HG02759 (cell line): Measurements from ENCODE around the gene PDSS2.

Experiments
- ATAC-seq: cut with Tn5 transposase; IDR thresholded peaks from one replicate; pipeline ENCODE4 v1.9.1; 2021; ENCODE audit warnings: mild to moderate bottlenecking, moderate library complexity; ENCODE audit not compliant: unreplicated experiment

Gene PDSS2

DNA sequence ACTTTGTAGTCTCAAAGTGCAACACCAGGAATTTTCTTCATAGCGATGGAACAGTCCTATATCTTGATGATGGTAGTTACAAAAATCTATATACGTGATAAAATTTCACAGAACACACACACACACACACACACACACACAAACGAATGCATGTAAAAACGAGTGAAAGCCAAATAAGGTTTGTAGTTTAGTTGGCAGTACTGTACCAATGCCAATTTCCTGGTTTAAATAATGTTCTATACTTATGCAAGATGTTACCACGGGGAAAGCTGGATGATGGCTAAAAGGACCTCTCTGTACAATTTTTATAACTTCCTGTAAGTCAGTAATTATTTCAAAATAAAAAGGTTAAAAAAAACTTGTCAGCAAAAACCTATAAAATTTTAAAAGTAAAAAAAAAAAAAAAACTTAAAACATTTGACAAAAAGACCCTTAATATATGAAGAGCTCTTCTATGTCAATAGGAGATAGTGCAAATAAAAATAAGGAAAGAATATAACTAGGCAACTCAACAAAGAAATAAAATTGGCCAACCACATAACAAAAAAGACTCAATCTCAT lies 37.6 kb downstream of the PDSS2 start:
- ATAC-seq: no peak

DNA sequence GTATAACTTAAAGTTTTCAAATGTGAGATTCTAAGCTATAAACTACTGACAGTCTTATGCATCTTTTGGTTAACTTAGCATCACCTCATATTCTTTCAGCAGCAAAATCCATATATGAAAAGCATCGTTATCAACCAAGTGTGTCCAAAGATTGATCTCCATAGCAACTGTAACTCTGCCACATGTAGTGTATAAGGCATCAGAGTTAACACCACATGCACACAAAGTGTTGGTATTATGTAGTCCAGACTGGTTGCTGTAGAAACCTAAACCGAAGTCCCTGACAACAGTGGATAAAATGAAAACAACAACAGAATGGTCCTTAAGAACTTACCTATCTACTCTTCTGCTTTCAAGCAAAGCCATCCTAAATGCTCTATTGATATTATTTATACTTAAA lies 39.6 kb downstream of the PDSS2 start:
- ATAC-seq: no peak

DNA sequence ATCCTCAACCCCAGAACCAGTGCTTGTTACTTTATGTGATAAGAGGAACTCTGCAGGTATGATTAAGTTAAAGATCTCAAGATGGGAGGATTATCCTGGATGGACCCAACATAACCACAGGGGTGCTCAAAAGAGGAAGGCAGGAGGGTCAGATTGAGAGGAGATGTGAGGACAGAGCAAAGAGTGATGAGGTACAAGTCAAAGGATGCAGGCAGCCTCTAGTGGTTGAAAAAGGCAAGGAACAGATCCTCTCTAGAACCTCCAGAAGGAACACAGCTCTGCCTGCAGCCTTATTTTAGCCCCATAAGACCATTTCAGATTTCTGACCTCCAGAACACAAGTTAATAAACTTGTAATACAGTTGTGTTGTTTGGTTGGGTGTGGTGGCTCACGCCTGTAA lies 41.2 kb downstream of the PDSS2 start:
- ATAC-seq: no peak

DNA sequence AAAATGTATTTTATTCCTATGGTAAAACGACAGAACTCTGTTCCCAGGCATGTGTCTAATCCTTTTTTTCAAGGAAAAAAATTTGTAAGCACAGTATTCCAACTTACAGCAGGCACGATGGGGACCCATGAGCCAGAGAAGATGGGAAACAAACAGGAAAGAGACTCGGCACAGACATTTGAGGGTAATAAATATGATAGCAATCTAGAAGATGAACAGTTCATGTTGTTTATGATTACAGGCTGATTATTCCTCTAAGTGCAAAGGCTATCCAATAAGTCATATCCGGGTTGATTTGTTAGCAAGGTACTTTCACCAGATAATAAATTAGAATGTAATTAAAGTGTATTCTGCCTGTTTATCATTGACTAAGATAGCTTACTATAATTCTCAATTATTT lies 43.2 kb downstream of the PDSS2 start:
- ATAC-seq: no peak

DNA sequence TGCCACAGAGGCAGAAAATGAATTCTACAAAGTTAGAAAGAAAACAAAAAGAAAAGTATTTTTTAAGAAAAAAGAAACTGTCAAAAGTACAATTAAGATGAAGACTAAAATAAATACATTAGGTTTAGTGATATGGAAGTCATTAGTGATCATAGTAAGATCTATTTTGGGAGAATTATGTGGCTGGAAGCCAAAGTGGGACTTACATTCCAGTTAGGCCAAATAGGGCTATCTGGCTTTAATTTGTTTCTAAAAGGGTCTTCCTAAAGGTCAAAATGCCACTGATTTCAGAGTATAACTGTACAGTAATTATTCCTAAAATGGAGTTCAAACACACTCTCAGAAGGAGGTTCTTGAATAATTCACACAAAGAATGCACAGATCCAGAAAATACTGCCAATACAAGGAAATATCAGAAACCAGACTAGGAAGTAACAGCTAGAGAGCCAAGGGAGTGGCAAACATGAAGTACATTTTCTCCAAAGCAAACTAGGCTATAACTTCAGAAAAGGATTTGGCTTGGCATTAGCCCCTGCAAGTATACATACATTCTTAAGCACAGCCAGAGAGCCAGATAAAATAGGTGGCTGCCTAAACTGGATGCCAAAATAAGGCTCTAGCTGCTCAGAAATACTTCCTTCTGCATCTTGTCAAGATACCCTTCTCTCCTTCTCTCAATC lies 45.3 kb downstream of the PDSS2 start:
- ATAC-seq: no peak

DNA sequence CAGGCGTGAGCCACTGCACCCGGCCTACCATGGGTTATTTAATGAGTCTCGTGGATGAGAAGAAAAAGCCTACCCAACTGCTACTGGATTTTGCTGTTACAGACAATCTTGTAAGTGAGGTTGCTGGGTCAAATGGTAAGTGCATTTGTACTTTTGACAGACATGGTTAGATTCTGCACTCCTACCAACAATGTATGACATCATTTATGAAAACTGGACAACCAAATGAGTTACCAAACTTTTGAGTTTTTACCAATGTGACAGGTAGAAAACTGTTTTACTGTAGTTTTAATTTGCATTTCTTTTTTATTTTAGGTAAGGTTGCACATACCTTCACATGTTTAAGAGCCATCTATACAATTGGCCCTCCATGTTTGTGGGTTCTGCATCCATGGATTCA lies 48.2 kb downstream of the PDSS2 start:
- ATAC-seq: no peak

DNA sequence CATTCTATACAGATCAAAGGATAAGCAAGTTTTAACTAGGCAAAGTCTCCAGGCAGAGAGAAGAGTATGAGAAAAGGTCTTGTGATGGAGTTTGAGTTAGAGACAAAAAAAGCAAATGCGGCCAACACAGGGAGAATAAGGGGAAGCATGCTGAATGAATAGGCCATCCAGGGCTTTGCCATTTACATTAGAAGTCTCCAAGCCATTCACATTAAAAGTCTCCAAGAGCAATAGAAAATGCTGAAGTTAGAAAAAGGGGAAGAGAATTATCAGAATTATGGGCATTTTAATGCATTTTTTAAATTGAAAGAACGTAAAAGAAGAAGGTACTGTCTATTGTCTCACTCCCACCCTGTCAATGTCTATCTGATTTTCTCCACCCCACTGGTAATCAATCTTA lies 49.4 kb downstream of the PDSS2 start:
- ATAC-seq: no peak

DNA sequence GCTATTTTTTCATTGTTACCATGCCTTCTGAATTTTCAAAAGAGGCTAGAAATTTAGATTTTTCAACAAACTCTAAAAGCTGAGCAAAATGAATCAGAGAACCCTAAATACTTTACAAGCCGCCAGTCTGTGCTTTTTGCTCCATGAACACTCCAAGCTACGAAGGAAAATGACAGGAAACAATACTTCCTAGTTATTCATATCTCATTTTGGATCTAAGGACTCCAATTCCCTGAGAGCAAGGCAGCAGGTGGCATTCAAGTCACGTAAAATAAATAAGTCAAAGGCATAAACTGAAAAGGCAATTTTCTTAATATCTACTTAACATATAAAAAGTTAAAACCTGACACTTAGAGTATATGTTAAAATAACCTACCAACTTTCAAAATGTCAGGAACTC lies 50.6 kb downstream of the PDSS2 start:
- ATAC-seq: no peak

DNA sequence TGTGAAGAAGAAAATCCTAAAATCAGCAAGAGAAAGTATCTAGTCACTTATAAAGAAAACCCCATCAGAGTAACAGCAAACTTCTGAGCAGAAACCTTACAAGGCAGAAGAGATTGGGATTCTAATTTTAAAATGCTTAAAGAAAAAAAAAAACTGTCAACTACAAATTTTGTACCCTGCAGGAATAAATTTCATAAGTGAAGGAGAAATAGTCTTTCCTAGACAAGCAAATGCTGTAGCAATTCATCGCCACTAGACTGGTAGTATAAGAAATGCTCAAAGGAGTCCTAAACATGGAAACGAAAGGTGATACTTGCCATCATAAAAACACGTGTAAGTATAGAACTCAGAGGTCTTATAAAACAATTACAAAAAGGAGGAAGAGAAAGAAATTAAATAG lies 54.4 kb downstream of the PDSS2 start:
- no peak for ATAC-seq

DNA sequence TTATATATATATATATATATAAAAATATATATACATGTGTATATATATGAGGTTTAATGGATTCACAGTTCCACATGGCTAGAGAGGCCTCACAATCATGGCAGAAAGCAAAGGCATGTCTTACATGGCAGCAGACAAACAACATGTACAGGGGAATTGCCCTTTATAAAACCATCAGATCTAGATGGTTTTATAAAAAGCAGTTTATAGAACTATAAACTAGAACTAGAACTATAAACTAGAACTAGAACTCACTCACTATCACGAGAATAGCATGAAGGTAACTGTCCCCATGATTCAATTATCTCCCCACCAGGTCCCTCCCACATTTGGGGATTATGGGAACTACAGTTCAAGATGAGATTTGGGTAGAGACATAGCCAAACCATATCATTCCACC lies 56.8 kb downstream of the PDSS2 start:
- no peak for ATAC-seq

DNA sequence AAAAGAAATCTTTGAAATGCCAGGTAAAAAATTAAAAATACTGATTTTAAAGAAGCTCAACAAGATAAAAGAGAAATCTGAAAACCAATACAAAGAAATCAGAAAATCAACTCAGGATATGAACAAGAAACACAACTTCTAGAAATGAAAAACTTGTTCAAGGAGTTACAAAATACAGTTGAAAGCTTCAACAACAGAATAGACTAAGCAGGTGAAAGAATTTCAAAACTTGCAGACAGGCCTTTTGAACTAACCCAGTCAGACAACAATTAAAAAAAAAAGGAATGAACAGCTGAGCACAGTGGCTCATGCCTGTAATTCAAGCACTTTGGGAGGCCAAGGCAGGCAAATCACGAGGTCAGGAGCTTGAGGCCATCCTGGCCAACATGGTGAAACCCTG lies 57.8 kb downstream of the PDSS2 start:
- no peak for ATAC-seq

DNA sequence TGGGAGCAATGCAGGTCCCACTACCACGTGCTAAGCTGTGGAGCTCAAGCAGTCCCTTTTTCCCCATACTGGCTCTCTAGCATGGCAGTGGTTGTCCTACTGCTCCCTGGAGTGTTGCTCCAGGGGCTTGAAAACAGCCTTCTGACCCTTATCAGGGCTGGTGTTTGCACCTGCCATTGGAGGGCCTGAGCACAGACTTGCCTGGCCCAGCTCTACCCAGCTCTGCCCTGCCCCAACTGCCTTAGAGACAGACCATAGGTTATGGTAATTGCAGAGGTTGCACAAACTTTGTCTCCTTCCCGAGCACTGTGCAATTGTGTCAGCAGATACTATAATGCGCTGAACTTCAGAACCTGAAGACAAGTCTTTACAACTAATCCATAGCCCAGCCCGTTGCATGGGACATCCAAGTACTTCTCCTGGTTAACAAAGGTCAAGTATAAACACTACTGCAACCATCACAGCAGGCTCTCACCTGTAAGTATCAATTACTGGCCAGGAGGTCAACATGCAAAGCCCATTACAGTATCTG lies 58.7 kb downstream of the PDSS2 start:
- no peak for ATAC-seq

DNA sequence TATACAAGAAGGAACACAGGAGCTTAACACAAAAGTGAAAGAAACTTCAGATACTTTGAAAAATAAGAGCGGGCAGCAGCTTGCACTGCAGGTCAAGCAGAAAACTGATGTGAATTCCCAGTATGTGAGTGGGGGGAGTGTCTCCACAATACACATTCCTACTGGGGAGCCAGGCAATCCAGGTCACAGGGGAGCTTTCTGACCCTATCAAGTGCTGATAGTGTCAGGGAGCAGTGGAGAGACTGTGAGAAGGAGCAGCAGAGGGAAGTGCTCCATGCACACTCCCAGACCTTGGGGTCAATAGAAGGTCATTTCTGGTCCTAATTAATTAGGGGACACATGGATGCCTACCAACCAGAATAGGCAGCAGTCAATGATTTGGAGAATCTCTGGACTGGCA lies 59.4 kb downstream of the PDSS2 start:
- ATAC-seq: no peak

DNA sequence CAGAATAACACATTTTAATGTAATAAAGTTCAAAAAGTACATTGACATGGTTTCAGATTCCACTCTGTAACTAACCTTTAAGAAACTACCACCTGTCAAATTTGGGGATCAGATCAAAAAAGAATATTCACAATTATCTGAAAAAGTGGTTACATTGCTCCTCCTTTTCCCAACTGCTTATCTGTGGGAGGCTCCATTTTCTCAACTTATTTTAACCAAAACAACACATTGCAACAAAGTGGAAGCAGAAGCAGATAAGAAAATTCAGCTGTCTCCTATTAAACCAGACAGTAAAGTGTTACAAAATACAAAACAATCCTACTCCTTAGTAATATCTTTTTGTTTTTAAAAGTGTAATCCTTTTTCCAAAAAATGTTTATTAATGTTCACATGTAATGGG lies 61.4 kb downstream of the PDSS2 start:
- no peak for ATAC-seq

DNA sequence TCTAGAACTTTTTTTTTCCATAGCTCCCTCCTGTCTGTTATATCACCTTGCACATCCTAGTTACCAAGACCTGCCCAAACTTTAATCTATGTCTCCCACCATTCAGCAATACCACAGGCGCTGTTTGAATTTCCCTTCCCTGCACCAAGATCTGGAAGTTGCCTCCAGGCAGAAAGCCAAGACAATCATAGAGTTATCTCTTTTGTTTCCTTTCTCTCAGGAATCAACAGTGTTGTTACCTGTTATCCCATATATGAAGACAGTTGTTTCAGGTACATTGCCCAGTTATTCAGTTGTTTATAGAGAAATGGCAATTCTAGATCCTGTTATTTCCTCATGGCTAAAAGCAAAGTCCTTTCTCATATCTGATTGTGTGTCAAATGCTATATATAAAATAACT lies 63.2 kb downstream of the PDSS2 start:
- ATAC-seq: no peak

DNA sequence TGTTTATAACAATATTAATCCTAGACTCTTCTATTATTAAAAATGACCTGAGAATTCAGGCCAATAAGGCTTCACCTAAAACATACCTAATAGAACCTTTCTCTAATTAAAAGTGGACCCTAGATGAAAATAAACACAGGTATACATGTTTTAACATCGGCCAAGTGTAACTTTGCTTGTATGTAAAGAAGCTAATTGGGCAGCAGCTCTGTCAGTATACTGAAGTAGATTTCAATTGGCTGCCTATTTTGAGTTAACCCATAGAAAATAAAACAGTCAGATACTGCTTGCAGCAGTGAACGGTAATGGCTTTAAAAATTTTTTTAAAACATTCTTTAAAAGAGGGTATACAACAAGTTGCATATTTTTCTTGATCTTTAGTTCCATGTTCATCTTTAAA lies 67.3 kb downstream of the PDSS2 start:
- ATAC-seq: no peak

DNA sequence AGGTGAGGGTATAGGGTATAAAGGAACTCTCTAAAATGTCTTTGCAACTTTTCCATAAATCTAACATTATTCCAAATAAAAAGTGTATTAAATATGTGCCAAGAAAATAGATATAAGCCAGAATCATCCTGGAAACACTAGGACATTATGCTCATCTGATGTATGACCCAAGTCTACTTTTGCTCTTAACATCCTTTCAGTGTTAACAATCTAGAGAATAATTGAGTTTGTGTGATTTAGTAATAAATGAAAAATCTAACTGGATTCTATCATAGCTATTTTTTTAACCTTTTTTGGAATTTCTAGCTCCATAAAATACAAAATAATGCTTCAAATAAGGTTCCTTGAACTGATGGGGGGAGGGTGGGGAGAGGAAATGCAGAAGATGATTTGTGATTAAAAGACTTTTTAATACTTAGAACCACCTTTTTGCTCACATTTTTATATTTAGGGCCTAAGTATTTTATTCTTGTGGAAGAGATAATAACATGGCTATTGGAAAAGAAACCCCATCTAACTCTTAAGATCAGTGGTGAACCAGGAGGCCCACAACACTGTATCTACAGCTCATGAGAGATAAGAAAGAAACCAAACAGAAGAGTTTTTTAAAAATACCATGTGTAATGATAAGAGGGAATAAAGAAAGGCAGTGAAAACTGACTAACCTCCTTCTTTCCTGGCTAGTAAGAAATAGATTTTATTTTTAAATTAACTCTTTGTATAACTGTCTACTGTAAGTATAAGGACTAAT lies 68.5 kb downstream of the PDSS2 start:
- ATAC-seq: no peak

DNA sequence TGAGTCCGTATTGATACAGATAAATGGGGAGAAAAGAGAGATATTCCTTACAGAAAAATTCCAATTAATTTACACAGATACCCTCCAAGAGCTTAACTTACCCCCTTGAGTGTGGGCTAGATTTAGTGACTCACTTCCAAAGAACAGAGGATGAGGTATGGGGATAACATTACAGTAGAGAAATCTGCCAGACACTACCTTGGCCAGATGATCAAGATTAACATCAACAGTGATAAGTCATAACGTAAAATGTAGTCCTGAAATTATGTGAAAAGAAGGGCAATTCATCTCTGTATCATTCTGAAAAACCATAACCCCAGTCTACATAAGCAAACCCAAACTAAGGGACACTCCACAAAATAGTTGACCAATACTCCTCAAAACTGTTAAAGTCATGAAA lies 69.3 kb downstream of the PDSS2 start:
- ATAC-seq: no peak

DNA sequence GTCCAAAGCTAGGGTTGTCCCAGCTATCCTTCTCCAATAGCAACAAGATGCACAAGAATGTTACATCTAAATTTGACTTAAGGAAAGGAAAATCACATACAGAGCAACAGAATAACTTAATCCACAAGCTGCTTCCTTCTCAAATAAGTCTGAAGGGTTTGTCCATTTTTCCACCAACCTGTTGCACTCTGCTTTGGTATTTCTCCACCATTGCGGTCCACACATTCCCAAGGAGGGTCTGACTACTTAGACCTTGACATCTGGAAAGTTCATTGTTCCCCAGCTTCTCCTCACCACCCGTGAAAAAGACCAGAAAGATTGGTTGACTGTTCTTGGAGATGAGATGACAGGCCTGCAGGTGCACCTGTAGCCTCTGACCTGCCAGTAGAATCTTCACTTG lies 72.5 kb downstream of the PDSS2 start:
- no peak for ATAC-seq

DNA sequence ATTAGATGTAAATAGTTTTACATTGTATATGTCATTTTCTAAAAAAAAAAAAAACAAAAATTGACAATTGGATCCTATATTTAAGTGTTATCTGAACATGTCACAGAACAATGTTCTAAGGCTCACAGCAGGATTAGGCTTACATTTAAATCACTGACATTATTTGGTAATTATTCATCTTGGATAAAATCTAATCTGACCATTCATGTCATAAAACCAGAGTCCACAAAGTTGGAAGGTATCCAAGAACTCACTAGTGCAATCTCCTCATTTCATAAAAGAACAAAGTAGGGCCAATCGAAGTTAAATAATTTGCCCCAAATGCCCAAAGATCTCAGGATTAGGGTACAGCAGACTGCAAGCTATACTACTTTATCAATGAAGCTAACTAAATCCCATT lies 73.0 kb downstream of the PDSS2 start:
- ATAC-seq: no peak

DNA sequence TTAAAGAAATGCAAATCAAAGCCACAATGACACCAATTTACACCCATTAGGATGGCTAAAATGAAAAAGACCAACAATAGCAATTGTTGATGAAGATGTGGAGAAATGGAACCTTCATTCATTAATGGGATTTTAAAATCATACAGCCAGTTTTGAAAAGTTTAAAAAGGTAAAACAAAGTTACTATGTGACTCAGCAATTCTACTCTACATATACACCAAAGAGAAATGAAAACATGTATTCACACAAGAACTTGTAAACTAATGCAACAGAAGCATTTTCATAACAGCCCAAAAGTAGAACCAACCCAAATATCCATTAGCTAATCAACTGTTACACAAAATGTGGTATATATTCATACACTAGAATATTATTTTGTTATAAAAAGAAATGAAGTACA lies 75.7 kb downstream of the PDSS2 start:
- no peak for ATAC-seq

DNA sequence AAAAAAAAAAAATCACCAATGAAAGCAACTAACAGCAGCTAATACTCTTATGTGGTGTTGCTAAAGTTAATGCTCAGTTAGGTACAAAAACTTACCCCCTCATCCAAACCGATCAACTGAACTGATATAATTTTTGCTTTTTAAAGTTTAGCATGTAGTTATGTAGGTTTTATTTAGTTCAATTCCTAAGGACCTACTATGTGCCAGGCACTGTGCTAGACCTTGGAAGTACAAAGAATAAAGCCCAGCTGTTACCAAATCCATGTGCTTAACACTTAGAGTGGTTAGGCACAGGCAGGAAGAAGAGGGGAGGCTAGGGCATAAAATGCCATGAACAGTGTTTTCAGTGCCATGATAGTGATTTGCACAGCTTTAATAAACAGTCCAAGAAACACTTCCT lies 85.1 kb downstream of the PDSS2 start:
- ATAC-seq: no peak
